ENCODE results near the gene PIANP.

- TF ChIP-seq, protein P1, sequence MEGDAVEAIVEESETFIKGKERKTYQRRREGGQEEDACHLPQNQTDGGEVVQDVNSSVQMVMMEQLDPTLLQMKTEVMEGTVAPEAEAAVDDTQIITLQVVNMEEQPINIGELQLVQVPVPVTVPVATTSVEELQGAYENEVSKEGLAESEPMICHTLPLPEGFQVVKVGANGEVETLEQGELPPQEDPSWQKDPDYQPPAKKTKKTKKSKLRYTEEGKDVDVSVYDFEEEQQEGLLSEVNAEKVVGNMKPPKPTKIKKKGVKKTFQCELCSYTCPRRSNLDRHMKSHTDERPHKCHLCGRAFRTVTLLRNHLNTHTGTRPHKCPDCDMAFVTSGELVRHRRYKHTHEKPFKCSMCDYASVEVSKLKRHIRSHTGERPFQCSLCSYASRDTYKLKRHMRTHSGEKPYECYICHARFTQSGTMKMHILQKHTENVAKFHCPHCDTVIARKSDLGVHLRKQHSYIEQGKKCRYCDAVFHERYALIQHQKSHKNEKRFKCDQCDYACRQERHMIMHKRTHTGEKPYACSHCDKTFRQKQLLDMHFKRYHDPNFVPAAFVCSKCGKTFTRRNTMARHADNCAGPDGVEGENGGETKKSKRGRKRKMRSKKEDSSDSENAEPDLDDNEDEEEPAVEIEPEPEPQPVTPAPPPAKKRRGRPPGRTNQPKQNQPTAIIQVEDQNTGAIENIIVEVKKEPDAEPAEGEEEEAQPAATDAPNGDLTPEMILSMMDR (IDR thresholded peaks at IDR 0.05; ENCODE audit: low read depth, low read length): no peak
- no peak for TF ChIP-seq POLR2A (IDR thresholded peaks at IDR 0.05; ENCODE audit: extremely low read depth, insufficient read length)
- no peak for TF ChIP-seq MAX (IDR thresholded peaks at IDR 0.05; ENCODE audit: low read depth, low read length)
- no peak for TF ChIP-seq MYC (IDR thresholded peaks at IDR 0.05; ENCODE audit: low read depth, low read length)
Measured at GRCh38 chr12:6729186-6729585, 28.6 kb upstream of the PIANP start.
